HepG2 (cell line): ENCODE results near the gene VDR. TPM values are rescaled to one million over a fixed set of nuclear protein-coding genes. Genes with fewer than 3 reads are reported as not detected.

Experiments
- ATAC-seq: fragments of 200-7000 bp; cut with Tn5 transposase; 3 replicates; pipeline ENCODE4 v1.9.1; 2020; ENCODE audit warnings: mild to moderate bottlenecking, moderate library complexity
- BruUV-seq: library from RNA; stranded (reverse); fragments of 400-500 nt; replicated peaks from 2 replicates; lab custom pipeline; 2021; lab: Mats Ljungman, UMichigan
- CTCF ChIA-PET: fragments of 300-600 bp; formaldehyde crosslinking; extraction: SDS; loops from one replicate; lab custom pipeline; 2021; ENCODE audit warnings: low total read pairs, inconsistent platforms, low intra/inter-chr PET ratio; lab: Yijun Ruan, JAX
- POLR2A ChIA-PET: fragments of 350-600 bp; sonication (Branson Sonifier 250); formaldehyde crosslinking; loops from one replicate; lab custom pipeline; 2020; ENCODE audit warnings: antibody characterized with exemption, inconsistent platforms; lab: Yijun Ruan, JAX
- DNase-seq: peaks from one replicate; pipeline ENCODE4 v3.0.0-alpha.2; 2015; ENCODE audit warnings: low spot score
- FAIRE-seq: peaks from 3 replicates; lab custom pipeline; 2011; peaks lifted over from hg19 to GRCh38; lab: Jason Lieb, UNC
- H2AFZ ChIP-seq: one replicate; pipeline ENCODE4 v1.6.1; 2011; ENCODE audit warnings: low read length, inconsistent platforms
- H3K27ac ChIP-seq: fragments of 300-600 bp; 3 replicates; pipeline ENCODE4 v1.8.0; 2011; ENCODE audit warnings: mixed run types, mild to moderate bottlenecking, mixed read lengths, low read length, inconsistent platforms; ENCODE audit not compliant: insufficient read depth; ENCODE audit errors: extremely low read length
- H3K27me3 ChIP-seq, 2 experiments: fragments of 200-600 bp in 1 of 2; 2 replicates in 1 of 2; 3 replicates in 1 of 2; pipeline versions ENCODE4 v1.6.0 to v1.8.0; 2011; ENCODE audit warnings: low read length in 2 of 2, mild to moderate bottlenecking in 2 of 2, moderate library complexity in 2 of 2, inconsistent platforms in 1 of 2; ENCODE audit not compliant: insufficient read depth in 2 of 2, control insufficient read depth in 1 of 2
- H3K36me3 ChIP-seq, 2 experiments: fragments of 200-600 bp in 1 of 2; replicated peaks in 1 of 2; 2 replicates in 1 of 2; 3 replicates in 1 of 2; pipeline versions ENCODE4 v1.5.1 to v1.8.0; 2011; ENCODE audit warnings: low read length in 2 of 2, inconsistent platforms in 1 of 2; ENCODE audit not compliant: insufficient read depth in 2 of 2, control insufficient read depth in 1 of 2
- H3K4me1 ChIP-seq: 2 replicates; pipeline ENCODE4 v1.5.1; 2012; ENCODE audit warnings: low read length, inconsistent platforms; ENCODE audit not compliant: insufficient read depth
- H3K4me2 ChIP-seq: 2 replicates; pipeline ENCODE4 v1.6.0; 2011; ENCODE audit warnings: low read depth, low read length, inconsistent platforms
- H3K4me3 ChIP-seq, 3 experiments: fragments of 200-600 bp in 1 of 3; sonication (generic), shearing (Covaris generic) in 1 of 3; replicated peaks in 1 of 3; 2 replicates each; pipeline ENCODE4 v1.5.1; 2011 to 2016; ENCODE audit warnings: low read length in 3 of 3, inconsistent platforms in 2 of 3, low read depth in 2 of 3, mild to moderate bottlenecking in 2 of 3, control low read depth in 1 of 3, mixed read lengths in 1 of 3; ENCODE audit not compliant: insufficient read depth in 1 of 3
- H3K79me2 ChIP-seq: one replicate; pipeline ENCODE4 v1.6.1; 2011; ENCODE audit warnings: low read length, inconsistent platforms; ENCODE audit not compliant: insufficient read depth
- H3K9ac ChIP-seq: 2 replicates; pipeline ENCODE4 v1.6.0; 2011; ENCODE audit warnings: mild to moderate bottlenecking, low read depth, low read length, inconsistent platforms; ENCODE audit not compliant: insufficient read depth
- H3K9me3 ChIP-seq: 2 replicates; pipeline ENCODE4 v1.5.1; 2012; ENCODE audit warnings: mild to moderate bottlenecking, low read length
- H4K20me1 ChIP-seq: 2 replicates; pipeline ENCODE4 v1.6.0; 2011; ENCODE audit warnings: inconsistent platforms, mild to moderate bottlenecking, low read length, moderate library complexity; ENCODE audit not compliant: insufficient read depth
- CHCHD3 ChIP-seq: sonication (generic); formaldehyde crosslinking; IDR thresholded peaks from 2 replicates; pipeline ENCODE4 v1.8.0; 2022; ENCODE audit warnings: mild to moderate bottlenecking, missing genetic modification reagents, moderate library complexity
- EP300 ChIP-seq, 3 experiments: sonication (generic) in 1 of 3; formaldehyde crosslinking in 1 of 3; IDR thresholded peaks; 2 replicates each; pipeline versions ENCODE4 v1.5.1 to v1.6.1; 2011 to 2020; ENCODE audit warnings: low read depth in 2 of 3, low read length in 2 of 3, borderline replicate concordance in 1 of 3, improper control_type of control experiment in 1 of 3, mild to moderate bottlenecking in 1 of 3, missing genetic modification reagents in 1 of 3, moderate library complexity in 1 of 3
- FOSL2 ChIP-seq: sonication (generic); formaldehyde crosslinking; IDR thresholded peaks from 2 replicates; pipeline ENCODE4 v1.4.0; 2020; ENCODE audit warnings: missing genetic modification reagents
- MAFK ChIP-seq, 2 experiments: IDR thresholded peaks in 1 of 2; conservative IDR thresholded peaks in 1 of 2; 2 replicates each; pipeline ENCODE4 v1.6.1; 2011; ENCODE audit warnings: improper control_type of control experiment in 2 of 2, low read length in 2 of 2
- NFE2L1 ChIP-seq: sonication (generic); formaldehyde crosslinking; IDR thresholded peaks from 2 replicates; pipeline ENCODE4 v1.4.0; 2020; ENCODE audit warnings: missing genetic modification reagents, mild to moderate bottlenecking, borderline replicate concordance
- ZBTB4 ChIP-seq: sonication (generic); formaldehyde crosslinking; IDR thresholded peaks from 2 replicates; pipeline ENCODE4 v1.4.0; 2020; ENCODE audit warnings: missing genetic modification reagents, mild to moderate bottlenecking, borderline replicate concordance
- ZNF281 ChIP-seq: sonication (generic); formaldehyde crosslinking; IDR thresholded peaks from 2 replicates; pipeline ENCODE4 v1.4.0; 2020; ENCODE audit warnings: missing genetic modification reagents, borderline replicate concordance
- ZNF407 ChIP-seq: sonication (generic); formaldehyde crosslinking; IDR thresholded peaks from one replicate; pipeline ENCODE4 v1.5.1; 2020; ENCODE audit warnings: mild to moderate bottlenecking, missing genetic modification reagents; ENCODE audit errors: not compliant biosample characterization
- ZSCAN22 ChIP-seq: sonication (generic); formaldehyde crosslinking; IDR thresholded peaks from 2 replicates; pipeline ENCODE4 v1.4.0; 2020; ENCODE audit warnings: mild to moderate bottlenecking, missing genetic modification reagents
- WGBS: methylation state at CpG from one replicate; pipeline ENCODE4 v1.1.6; 2017; ENCODE audit warnings: low lambda C conversion rate; 5-methylcytosine and 5-hydroxymethylcytosine counted together
- in situ Hi-C: cut with HindIII; loops from 2 replicates; pipeline ENCODE4 v1.10.0; 2017; ENCODE audit warnings: low pct_unique_long_range_greater_than_20kb; ENCODE audit not compliant: extremely low pct_ligation_motif_present
- intact Hi-C: fragments of 100-400 bp; cut with micrococcal nuclease; formaldehyde crosslinking; loops from one replicate; pipeline ENCODE4 v1.10.0; 2022; ENCODE audit not compliant: unreplicated experiment
- polyA plus RNA-seq, 8 experiments: library from polyadenylated mRNA; depleted of rRNA in 3 of 8; stranded (reverse) in 7 of 8; unstranded in 1 of 8; fragments of >200 nt; fragmentation: Illumina TruSeq in 4 of 8; extraction: Trizol in 4 of 8; gene quantifications; 2 replicates each; pipeline versions ENCODE4 v1.2.1 to v1.2.3, GENCODE V29; 2011 to 2016; ENCODE audit warnings: low read depth in 4 of 8, missing spikeins in 1 of 8, mixed read lengths in 1 of 8; ENCODE audit not compliant: insufficient read depth in 1 of 8
- total RNA-seq, 5 experiments: library from RNA; depleted of rRNA; stranded (reverse); fragments of >200 nt; fragmentation: Illumina TruSeq; extraction: Trizol; gene quantifications; 2 replicates each; pipeline ENCODE4 v1.2.3, GENCODE V29; 2016; ENCODE audit warnings: low read depth in 1 of 5

The VDR gene
- total and polyA plus RNA-seq, 2 of the 13 experiments (the other 11 are each of a cell fraction or from before 2014, with no cell fraction given) = 0.08 to 0.33 TPM

- 65% methylated on average over 2 of the region's 3 CpGs for WGBS
- no peak overlapping the region for H3K4me3 ChIP-seq
- no peak overlapping the region for H3K27ac ChIP-seq
- no peaks in the 10 kb centered on the region for H3K9me3 ChIP-seq
- H3K36me3 ChIP-seq = no peaks in the 10 kb centered on the region
- H3K4me1 ChIP-seq = peaks cover 34% of the 10 kb centered on the region
- DNase-seq (no peak), ATAC-seq (no peak), FAIRE-seq (no peak)
- no TSS peak for BruUV-seq
- CTCF ChIA-PET = no interaction called here
- H3K4me2 ChIP-seq = no peak overlapping the region
- in situ Hi-C loops (no loop called here), intact Hi-C loops (no loop called here)
- H3K79me2 ChIP-seq = no peaks in the 10 kb centered on the region
- H3K9ac ChIP-seq = no peak overlapping the region
- H4K20me1 ChIP-seq = no peaks in the 10 kb centered on the region
- peaks cover 0 to 19% of the 10 kb centered on the region in 2 experiments; a peak in 2 of 5 replicates for H3K27me3 ChIP-seq
- no peak overlapping the region for H2AFZ ChIP-seq
- POLR2A ChIA-PET = no interaction called here
- TF ChIP-seq ZSCAN22 (CRISPR knock-in tag) (no peak), CHCHD3 (CRISPR knock-in tag) (no peak), ZBTB4 (CRISPR knock-in tag) (no peak), FOSL2 (CRISPR knock-in tag) (no peak), MAFK (conservative IDR thresholded peaks at IDR 0.05 in 1 of 2, IDR thresholded peaks at IDR 0.05 in 1 of 2; ENCODE audit: low read length in 2 of 2) (no peak), EP300 (IDR thresholded peaks at IDR 0.05; ENCODE audit: low read depth in 2 of 2, low read length in 2 of 2) (no peak), EP300 (CRISPR knock-in tag; IDR thresholded peaks at IDR 0.05; ENCODE audit: borderline replicate concordance) (no peak), NFE2L1 (no peak), ZNF281 (no peak), ZNF407 (no peak)
Measured at GRCh38 chr12:47884501-47884900, 20.3 kb downstream of the VDR start.
